Central memory CD8-positive, alpha-beta T cell (primary cell): ENCODE results near the gene KIF18A.
"Not testable (repeated sequence)": the region's sequence is repeated elsewhere in the genome, so short reads cannot be mapped to it uniquely, and the experiment has no call there.

Experiments
- ATAC-seq: fragments of 150-1000 bp; cut with Tn5 transposase; replicated peaks from 2 replicates; pipeline ENCODE4 v1.10.0; 2022; ENCODE audit warnings: mild to moderate bottlenecking, moderate FRiP score, moderate number of reproducible peaks; ENCODE audit not compliant: poor library complexity, severe bottlenecking; ENCODE audit errors: extremely low read depth
- DNase-seq, 2 donors: peaks; one replicate each; pipeline ENCODE4 v3.0.0; 2021; ENCODE audit warnings: low spot score in 2 of 2
- H3K27ac Mint-ChIP-seq: one replicate; pipeline ENCODE4 v1.8.0; 2022; ENCODE audit warnings: low read depth, mild to moderate bottlenecking, moderate library complexity, mixed read lengths
- H3K27me3 Mint-ChIP-seq: one replicate; pipeline ENCODE4 v1.8.0; 2022; ENCODE audit warnings: mixed read lengths
- H3K36me3 Mint-ChIP-seq: one replicate; pipeline ENCODE4 v1.8.0; 2022; ENCODE audit warnings: mild to moderate bottlenecking, moderate library complexity, mixed read lengths; ENCODE audit not compliant: insufficient read depth
- H3K4me1 Mint-ChIP-seq: one replicate; pipeline ENCODE4 v1.8.0; 2022; ENCODE audit warnings: mixed read lengths
- H3K4me3 Mint-ChIP-seq: one replicate; pipeline ENCODE4 v1.8.0; 2022; ENCODE audit warnings: mild to moderate bottlenecking, moderate library complexity, mixed read lengths
- H3K9me3 Mint-ChIP-seq: one replicate; pipeline ENCODE4 v1.8.0; 2022; ENCODE audit warnings: mixed read lengths

Gene KIF18A

GRCh38 chr11:28107750-28108618, at the start of gene KIF18A, which contains the start of gene METTL15:
TSS of gene KIF18A (minus strand) at chr11:28108156. CDS start at chr11:28097947, 10,209 bp downstream.
TSS of gene METTL15 (plus strand) at chr11:28108388. CDS start at chr11:28113335, 4,947 bp downstream.
- H3K27ac Mint-ChIP-seq: peak within 1 kb of the TSS; percentile 98
- DNase-seq (peak; percentile 96 to 99), ATAC-seq (peak; percentile 91)
- H3K4me3 Mint-ChIP-seq: peak within 1 kb of the TSS; percentile 92
- H3K27me3 Mint-ChIP-seq: no peaks in the 10 kb centered on the region
- peaks cover 44% of the 10 kb centered on the region for H3K4me1 Mint-ChIP-seq
- H3K9me3 Mint-ChIP-seq: no peaks in the 10 kb centered on the region
- peaks cover 22% of the 10 kb centered on the region for H3K36me3 Mint-ChIP-seq

DNA sequence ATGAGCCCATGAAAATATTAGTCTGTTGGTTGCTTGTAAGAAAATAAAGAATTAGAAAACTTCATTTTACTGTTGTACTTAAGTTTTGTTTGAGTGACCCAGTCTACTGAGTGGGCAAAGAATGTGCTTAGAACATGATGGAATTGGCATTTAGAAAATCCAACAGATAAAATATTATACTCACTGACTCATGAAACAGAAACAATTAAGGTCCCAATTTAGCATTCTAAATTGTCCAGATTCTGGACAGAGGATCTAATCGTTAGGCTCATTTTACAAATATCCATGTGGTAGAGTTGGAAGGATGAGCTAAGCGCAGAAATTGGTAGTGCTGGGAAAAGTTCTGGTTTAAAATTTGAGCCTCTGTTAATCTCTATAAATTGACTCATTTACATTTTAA, 45.6 kb upstream of the KIF18A start:
- peaks cover 4% of the 10 kb centered on the region for H3K36me3 Mint-ChIP-seq
- no peak overlapping the region for H3K27ac Mint-ChIP-seq
- peaks cover 5% of the 10 kb centered on the region for H3K9me3 Mint-ChIP-seq
- DNase-seq (no peak), ATAC-seq (no peak)
- no peaks in the 10 kb centered on the region for H3K4me1 Mint-ChIP-seq
- H3K27me3 Mint-ChIP-seq: no peaks in the 10 kb centered on the region
- no peak overlapping the region for H3K4me3 Mint-ChIP-seq

GRCh38 chr11:28152743-28153142, 44.8 kb upstream of the KIF18A start:
- Mint-ChIP-seq H3K27ac (no peak overlapping the region), H3K9me3 (peaks cover 2% of the 10 kb centered on the region), H3K4me3 (no peak overlapping the region), H3K27me3 (no peaks in the 10 kb centered on the region), H3K4me1 (no peaks in the 10 kb centered on the region), H3K36me3 (peaks cover 4% of the 10 kb centered on the region)
- DNase-seq: no peak
- ATAC-seq: no peak

DNA sequence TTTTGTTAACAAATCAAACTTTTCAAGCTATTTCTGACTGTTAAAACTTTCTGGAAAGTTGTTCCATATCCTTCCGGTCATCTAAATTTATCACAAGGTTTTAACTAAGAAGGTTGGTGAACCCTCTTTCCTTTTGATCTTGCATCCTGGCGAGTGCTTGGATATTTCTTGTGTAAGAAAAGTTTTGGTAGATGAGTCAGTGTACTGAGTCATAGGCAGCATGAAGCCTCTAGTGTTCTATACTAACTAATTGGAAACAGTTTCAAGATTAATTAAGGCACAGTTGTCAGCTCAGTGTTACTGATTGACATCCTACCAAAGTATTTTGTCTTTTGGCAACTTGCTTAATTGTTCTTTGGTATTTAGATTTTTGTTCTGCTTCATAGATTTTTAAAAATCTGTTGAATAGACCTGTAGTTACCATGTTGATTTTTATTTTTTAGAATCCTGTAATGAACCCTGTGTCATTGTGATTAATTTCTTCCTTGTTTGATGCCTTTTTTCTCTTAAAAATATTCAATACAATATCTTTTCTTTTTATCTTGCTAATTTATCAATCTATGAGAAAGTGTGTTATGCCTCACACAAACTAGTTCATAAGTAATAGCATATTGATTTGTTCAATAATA, 38.3 kb upstream of the KIF18A start:
- ATAC-seq (no peak), DNase-seq (no peak)
- Mint-ChIP-seq H3K9me3 (no peaks in the 10 kb centered on the region), H3K27me3 (no peaks in the 10 kb centered on the region), H3K4me3 (no peak overlapping the region), H3K4me1 (peaks cover 11% of the 10 kb centered on the region), H3K27ac (no peak overlapping the region), H3K36me3 (no peaks in the 10 kb centered on the region)

- H3K27ac Mint-ChIP-seq: no peak overlapping the region
- DNase-seq (no peak), ATAC-seq (no peak)
- peaks cover 11% of the 10 kb centered on the region for H3K4me1 Mint-ChIP-seq
- H3K4me3 Mint-ChIP-seq: no peak overlapping the region
- no peaks in the 10 kb centered on the region for H3K27me3 Mint-ChIP-seq
- no peaks in the 10 kb centered on the region for H3K9me3 Mint-ChIP-seq
- no peaks in the 10 kb centered on the region for H3K36me3 Mint-ChIP-seq
These were observed 36.9 kb upstream of the KIF18A start for GRCh38 chr11:28144808-28145207.

GRCh38 chr11:28142724-28143123, 34.8 kb upstream of the KIF18A start:
- ATAC-seq (no peak), DNase-seq (no peak)
- Mint-ChIP-seq H3K36me3 (no peaks in the 10 kb centered on the region), H3K4me1 (peaks cover 11% of the 10 kb centered on the region), H3K27ac (no peak overlapping the region), H3K9me3 (no peaks in the 10 kb centered on the region), H3K27me3 (no peaks in the 10 kb centered on the region), H3K4me3 (no peak overlapping the region)

GRCh38 chr11:28140689-28141455, 32.9 kb upstream of the KIF18A start:
- no peaks in the 10 kb centered on the region for H3K9me3 Mint-ChIP-seq
- no peak overlapping the region for H3K27ac Mint-ChIP-seq
- no peaks in the 10 kb centered on the region for H3K27me3 Mint-ChIP-seq
- peaks cover 11% of the 10 kb centered on the region for H3K4me1 Mint-ChIP-seq
- no peak overlapping the region for H3K4me3 Mint-ChIP-seq
- DNase-seq: no peak
- no peaks in the 10 kb centered on the region for H3K36me3 Mint-ChIP-seq
- no peak for ATAC-seq

- H3K4me3 Mint-ChIP-seq: no peak overlapping the region
- H3K27ac Mint-ChIP-seq: no peak overlapping the region
- no peak for ATAC-seq
- no peak for DNase-seq
- no peaks in the 10 kb centered on the region for H3K27me3 Mint-ChIP-seq
- H3K36me3 Mint-ChIP-seq: no peaks in the 10 kb centered on the region
- no peaks in the 10 kb centered on the region for H3K9me3 Mint-ChIP-seq
- H3K4me1 Mint-ChIP-seq: peaks cover 11% of the 10 kb centered on the region
These were observed 32.0 kb upstream of the KIF18A start for GRCh38 chr11:28139841-28140415.

DNA sequence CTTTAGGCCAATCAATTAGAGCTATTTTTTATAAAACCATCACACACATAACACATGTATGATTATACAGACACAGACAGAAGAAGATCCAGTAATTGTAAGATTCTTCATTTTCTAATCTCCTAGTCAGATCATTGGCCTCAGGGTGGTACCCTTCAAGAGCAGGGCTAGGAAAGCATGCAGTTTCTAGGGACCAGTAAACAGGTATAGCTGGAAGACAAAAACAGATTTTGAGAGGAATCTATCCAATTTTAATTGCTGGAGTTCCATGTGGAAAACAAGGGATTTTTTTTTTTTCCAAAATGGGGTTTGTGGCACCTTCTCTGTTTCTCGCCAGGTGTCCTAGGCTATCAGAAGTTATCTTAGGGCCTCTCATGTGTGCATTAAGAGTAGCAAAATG, 29.9 kb upstream of the KIF18A start:
- H3K27ac Mint-ChIP-seq: no peak overlapping the region
- DNase-seq (no peak), ATAC-seq (no peak)
- no peaks in the 10 kb centered on the region for H3K36me3 Mint-ChIP-seq
- no peaks in the 10 kb centered on the region for H3K27me3 Mint-ChIP-seq
- H3K4me3 Mint-ChIP-seq: no peak overlapping the region
- no peaks in the 10 kb centered on the region for H3K9me3 Mint-ChIP-seq
- peaks cover 4% of the 10 kb centered on the region for H3K4me1 Mint-ChIP-seq

DNA sequence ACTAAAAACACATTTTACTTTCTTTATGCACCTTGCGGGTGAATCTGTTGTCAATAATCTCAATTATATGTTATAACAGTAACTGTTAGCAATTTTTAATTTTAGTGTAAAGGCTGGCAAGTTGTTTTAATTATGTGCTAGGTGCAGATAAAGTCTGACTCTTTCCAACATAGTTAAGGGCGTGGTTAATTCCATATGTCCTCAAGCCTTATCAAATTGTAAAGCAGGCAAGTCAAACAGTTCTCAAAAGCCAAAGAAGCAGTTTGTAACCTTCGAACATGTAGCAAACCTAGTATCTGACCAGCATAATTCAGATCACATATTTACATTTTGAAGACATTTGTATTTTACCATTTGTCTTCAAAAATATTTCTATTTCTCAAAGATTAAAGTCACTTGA, 29.4 kb upstream of the KIF18A start:
- no peaks in the 10 kb centered on the region for H3K4me1 Mint-ChIP-seq
- H3K4me3 Mint-ChIP-seq: no peak overlapping the region
- H3K9me3 Mint-ChIP-seq: no peaks in the 10 kb centered on the region
- no peak for DNase-seq
- H3K27ac Mint-ChIP-seq: no peak overlapping the region
- no peaks in the 10 kb centered on the region for H3K36me3 Mint-ChIP-seq
- no peak for ATAC-seq
- no peaks in the 10 kb centered on the region for H3K27me3 Mint-ChIP-seq

DNA sequence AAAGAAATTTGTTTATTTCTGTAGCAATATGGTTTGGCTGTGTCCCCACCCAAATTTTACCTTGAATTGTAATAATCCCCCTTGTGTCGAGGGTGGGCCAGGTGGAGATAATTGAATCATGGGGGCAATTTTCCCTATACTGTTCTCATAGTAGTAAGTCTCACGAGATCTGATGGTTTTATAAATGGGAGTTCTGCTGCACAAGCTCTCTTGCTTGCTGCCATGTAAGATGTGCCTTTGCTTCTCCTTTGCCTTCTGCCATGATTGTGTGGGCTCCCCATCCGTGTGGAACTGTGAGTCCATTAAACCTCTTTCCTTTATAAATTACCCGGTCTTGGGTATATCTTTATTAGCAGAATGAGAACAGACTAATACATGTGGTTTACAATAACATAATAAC, 28.2 kb upstream of the KIF18A start:
- not testable (repeated sequence) for ATAC-seq, H3K36me3 Mint-ChIP-seq, H3K27ac Mint-ChIP-seq, H3K27me3 Mint-ChIP-seq, DNase-seq, H3K4me1 Mint-ChIP-seq, H3K9me3 Mint-ChIP-seq, H3K4me3 Mint-ChIP-seq

- H3K4me1 Mint-ChIP-seq: no peaks in the 10 kb centered on the region
- no peaks in the 10 kb centered on the region for H3K9me3 Mint-ChIP-seq
- H3K4me3 Mint-ChIP-seq: no peak overlapping the region
- ATAC-seq (no peak), DNase-seq (no peak)
- no peak overlapping the region for H3K27ac Mint-ChIP-seq
- H3K27me3 Mint-ChIP-seq: no peaks in the 10 kb centered on the region
- H3K36me3 Mint-ChIP-seq: peaks cover 2% of the 10 kb centered on the region
These were observed 25.2 kb upstream of the KIF18A start for GRCh38 chr11:28133146-28133545.
